CD14-positive monocyte (primary cell): ENCODE results near the gene CRACDL. TPM values are rescaled to one million over a fixed set of nuclear protein-coding genes. Genes with fewer than 3 reads are reported as not detected.

Source experiments
- DNase-seq, 3 donors: peaks; one replicate each; pipeline ENCODE4 v3.0.0-alpha.2; 2011 to 2022
- H2AFZ ChIP-seq: 2 replicates; pipeline ENCODE4 v1.6.0; 2012; ENCODE audit warnings: mild to moderate bottlenecking, low read depth, low read length, inconsistent platforms; ENCODE audit not compliant: insufficient read depth, poor library complexity, severe bottlenecking
- H3K27ac ChIP-seq, 2 donors: 1 replicate in 1 of 2; 2 replicates in 1 of 2; pipeline ENCODE4 v1.5.1; 2012 to 2013; ENCODE audit warnings: low read length in 2 of 2, control low read depth in 1 of 2, inconsistent platforms in 1 of 2, low read depth in 1 of 2, mild to moderate bottlenecking in 1 of 2
- H3K27me3 ChIP-seq, 2 donors: one replicate each; pipeline versions ENCODE4 v1.6.0 to v1.6.1; 2011 to 2013; ENCODE audit warnings: low read length in 2 of 2; ENCODE audit not compliant: control insufficient read depth in 2 of 2, insufficient read depth in 2 of 2
- H3K36me3 ChIP-seq, 2 donors: replicated peaks in 1 of 2; 1 replicate in 1 of 2; 2 replicates in 1 of 2; pipeline versions ENCODE4 v1.5.1 to v1.6.1; 2012 to 2013; ENCODE audit warnings: low read length in 2 of 2, control low read depth in 1 of 2, inconsistent platforms in 1 of 2, mild to moderate bottlenecking in 1 of 2; ENCODE audit not compliant: insufficient read depth in 2 of 2, control insufficient read depth in 1 of 2
- H3K4me1 ChIP-seq, 2 donors: 1 replicate in 1 of 2; 2 replicates in 1 of 2; pipeline versions ENCODE4 v1.5.1 to v1.6.1; 2012 to 2013; ENCODE audit warnings: low read length in 2 of 2, control low read depth in 1 of 2, inconsistent platforms in 1 of 2, mild to moderate bottlenecking in 1 of 2, moderate library complexity in 1 of 2; ENCODE audit not compliant: insufficient read depth in 2 of 2, control insufficient read depth in 1 of 2
- H3K4me2 ChIP-seq: replicated peaks from 2 replicates; pipeline ENCODE3; 2012; ENCODE audit warnings: low read length, moderate library complexity, mild to moderate bottlenecking; ENCODE audit not compliant: poor library complexity, severe bottlenecking; ENCODE audit errors: extremely low read depth
- H3K4me3 ChIP-seq, 3 experiments: fragments of 200-600 bp in 1 of 3; sonication (generic) in 1 of 3; replicated peaks in 1 of 3; 1 replicate in 2 of 3; 2 replicates in 1 of 3; pipeline ENCODE4 v1.5.1; 2011 to 2013; ENCODE audit warnings: low read length in 3 of 3, mild to moderate bottlenecking in 3 of 3, control low read depth in 2 of 3, low read depth in 2 of 3, inconsistent platforms in 1 of 3, moderate library complexity in 1 of 3
- H3K79me2 ChIP-seq: 2 replicates; pipeline ENCODE4 v1.6.0; 2012; ENCODE audit warnings: mild to moderate bottlenecking, control low read depth, inconsistent platforms, low read length, moderate library complexity; ENCODE audit not compliant: insufficient read depth
- H3K9ac ChIP-seq: 2 replicates; pipeline ENCODE4 v1.6.0; 2017; ENCODE audit warnings: low read length, mild to moderate bottlenecking; ENCODE audit not compliant: insufficient read depth, poor library complexity, severe bottlenecking
- H3K9me3 ChIP-seq, 2 donors: replicated peaks in 1 of 2; 1 replicate in 1 of 2; 2 replicates in 1 of 2; pipeline versions ENCODE4 v1.5.1 to v1.6.1; 2012 to 2013; ENCODE audit warnings: low read length in 2 of 2, control low read depth in 1 of 2; ENCODE audit not compliant: control insufficient read depth in 1 of 2, insufficient read depth in 1 of 2
- H4K20me1 ChIP-seq: 2 replicates; pipeline ENCODE4 v1.6.0; 2012; ENCODE audit warnings: mild to moderate bottlenecking, low read length, control low read depth, moderate library complexity; ENCODE audit not compliant: insufficient read depth
- H3K27ac Mint-ChIP-seq, 7 donors: one replicate each; pipeline ENCODE4 v1.8.0; 2020; ENCODE audit warnings: mild to moderate bottlenecking in 7 of 7, mixed read lengths in 7 of 7, moderate library complexity in 6 of 7, inconsistent platforms in 2 of 7
- H3K27me3 Mint-ChIP-seq, 3 donors: one replicate each; pipeline ENCODE4 v1.8.0; 2021 to 2022; ENCODE audit warnings: low read depth in 3 of 3, mild to moderate bottlenecking in 3 of 3, mixed read lengths in 3 of 3, moderate library complexity in 3 of 3, inconsistent platforms in 1 of 3
- H3K36me3 Mint-ChIP-seq, 2 donors: one replicate each; pipeline ENCODE4 v1.8.0; 2020; ENCODE audit warnings: mixed read lengths in 2 of 2, inconsistent platforms in 1 of 2, mild to moderate bottlenecking in 1 of 2
- H3K4me1 Mint-ChIP-seq: one replicate; pipeline ENCODE4 v1.8.0; 2020; ENCODE audit warnings: mild to moderate bottlenecking, mixed read lengths
- H3K4me3 Mint-ChIP-seq, 2 donors: one replicate each; pipeline ENCODE4 v1.8.0; 2020; ENCODE audit warnings: mild to moderate bottlenecking in 2 of 2, mixed read lengths in 2 of 2, moderate library complexity in 1 of 2
- H3K9me3 Mint-ChIP-seq, 7 donors: one replicate each; pipeline ENCODE4 v1.8.0; 2020 to 2022; ENCODE audit warnings: mixed read lengths in 7 of 7, mild to moderate bottlenecking in 6 of 7, moderate library complexity in 6 of 7, inconsistent platforms in 2 of 7
- CTCF ChIP-seq: fragments of 200-600 bp; IDR thresholded peaks from one replicate; pipeline ENCODE4 v1.8.0; 2022; ENCODE audit warnings: antibody characterized with exemption, mild to moderate bottlenecking
- WGBS: methylation state at CpG from one replicate; pipeline ENCODE4 v1.1.5; 2013; ENCODE audit warnings: missing lambda C conversion rate; ENCODE audit not compliant: insufficient coverage; 5-methylcytosine and 5-hydroxymethylcytosine counted together
- intact Hi-C, 2 donors: fragments of 100-400 bp; cut with micrococcal nuclease; formaldehyde crosslinking; loops; one replicate each; pipeline versions ENCODE4 v1.15.0 to v1.15.1; 2023
- polyA plus RNA-seq, 3 donors: library from polyadenylated mRNA; depleted of rRNA in 1 of 3; unstranded in 2 of 3; stranded (reverse) in 1 of 3; fragments of 300-500 nt in 2 of 3; fragments of >200 nt in 1 of 3; fragmentation: Illumina TruSeq in 2 of 3; gene quantifications; 1 replicate in 2 of 3; 2 replicates in 1 of 3; pipeline ENCODE4 v1.2.3, GENCODE V29; 2012 to 2021

The CRACDL gene
- polyA plus RNA-seq, 3 donors, result 0.12 to 0.35 (median 0.28) TPM

DNA sequence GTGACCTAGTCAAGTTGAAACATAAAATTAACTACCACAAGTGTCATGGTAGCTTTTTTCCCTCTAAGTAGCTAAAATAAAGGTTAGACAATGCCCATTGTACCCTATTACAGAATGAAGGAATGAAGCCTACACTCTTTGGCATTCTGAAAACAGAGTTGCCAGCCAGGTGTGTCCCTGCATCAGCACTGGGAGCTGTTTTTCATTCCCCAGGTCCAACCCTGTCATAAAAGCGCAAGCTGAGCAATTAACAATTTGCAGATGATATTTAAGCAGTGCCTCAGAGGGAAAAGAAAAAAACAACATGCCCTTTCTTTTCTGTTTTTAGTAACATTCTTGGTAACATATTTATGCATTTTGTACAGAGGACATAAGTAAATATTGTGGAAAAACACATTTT, 158.3 kb downstream of the CRACDL start:
- Histone ChIP-seq H3K27me3 (no peaks in the 10 kb centered on the region), H3K79me2 (no peaks in the 10 kb centered on the region), H3K9me3 (peaks cover 5 to 10% of the 10 kb centered on the region in 2 donors), H3K4me3 (no peak overlapping the region), H3K4me1 (peaks cover 3 to 7% of the 10 kb centered on the region in 2 donors), H3K9ac (no peak overlapping the region), H4K20me1 (no peaks in the 10 kb centered on the region), H3K36me3 (no peaks in the 10 kb centered on the region), H3K4me2 (no peak overlapping the region), H3K27ac (no peak overlapping the region), H2AFZ (no peak overlapping the region)
- WGBS, result no CpG with 5 or more reads among the region's 1 CpG
- Mint-ChIP-seq H3K4me3 (no peak overlapping the region), H3K27ac (no peak overlapping the region), H3K4me1 (peaks cover 17% of the 10 kb centered on the region), H3K27me3 (peaks cover 0 to 1% (median 1%) of the 10 kb centered on the region in 3 donors), H3K36me3 (peaks cover 0 to 4% of the 10 kb centered on the region in 2 donors), H3K9me3 (peaks cover 4 to 24% (median 11%) of the 10 kb centered on the region in 7 donors)
- intact Hi-C loops, result no loop called here
- no peak for DNase-seq
- no peak for TF ChIP-seq CTCF

- Histone ChIP-seq H3K9ac (no peak overlapping the region), H2AFZ (no peak overlapping the region), H3K79me2 (no peaks in the 10 kb centered on the region), H3K4me1 (peaks cover 9 to 13% of the 10 kb centered on the region in 2 donors), H3K36me3 (no peaks in the 10 kb centered on the region), H3K27me3 (no peaks in the 10 kb centered on the region), H3K4me2 (no peak overlapping the region), H3K9me3 (peaks cover 4% of the 10 kb centered on the region in 2 donors), H4K20me1 (no peaks in the 10 kb centered on the region), H3K4me3 (no peak overlapping the region), H3K27ac (no peak overlapping the region)
- intact Hi-C loops, result no loop called here
- Mint-ChIP-seq H3K4me1 (peaks cover 23% of the 10 kb centered on the region), H3K9me3 (peaks cover 2 to 17% (median 5%) of the 10 kb centered on the region in 7 donors), H3K27ac (no peak overlapping the region), H3K36me3 (no peaks in the 10 kb centered on the region), H3K27me3 (peaks cover 0 to 4% (median 1%) of the 10 kb centered on the region in 3 donors), H3K4me3 (no peak overlapping the region)
- TF ChIP-seq CTCF, result no peak
- 96% methylated on average over 4 of the region's 6 CpGs for WGBS
- DNase-seq, result no peak
These were observed 158.9 kb downstream of the CRACDL start for GRCh38 chr2:98777076-98777475.
